ENCODE results near the gene CNTNAP2. TPM values are rescaled to one million over a fixed set of nuclear protein-coding genes. Genes with fewer than 3 reads are reported as not detected.

Gene CNTNAP2
- total and polyA plus RNA-seq, 2 of the 13 experiments (the other 11 are each of a cell fraction or from before 2014, with no cell fraction given) = 0.40 to 0.42 TPM

- ChIA-PET POLR2A (no interaction called here), CTCF (ENCODE audit: low intra/inter-chr PET ratio, low total read pairs) (no interaction called here)
- BruUV-seq (replicated peaks) = no TSS peak
- Histone ChIP-seq H3K27ac (ENCODE audit: extremely low read length, insufficient read depth, low read length) (no peak overlapping the region), H4K20me1 (ENCODE audit: insufficient read depth, low read length) (no peaks in the 10 kb centered on the region), H3K9me3 (ENCODE audit: low read length) (peaks cover 48% of the 10 kb centered on the region), H3K4me1 (ENCODE audit: insufficient read depth, low read length) (no peaks in the 10 kb centered on the region), H3K4me3 (replicated peaks in 1 of 3; ENCODE audit: insufficient read depth in 1 of 3, low read depth in 2 of 3, low read length in 3 of 3) (no peak overlapping the region), H3K4me2 (ENCODE audit: low read depth, low read length) (no peak overlapping the region), H2AFZ (ENCODE audit: low read length) (no peak overlapping the region), H3K79me2 (ENCODE audit: insufficient read depth, low read length) (no peaks in the 10 kb centered on the region), H3K36me3 (replicated peaks in 1 of 2; ENCODE audit: control insufficient read depth in 1 of 2, insufficient read depth in 2 of 2, low read length in 2 of 2) (no peaks in the 10 kb centered on the region), H3K9ac (ENCODE audit: insufficient read depth, low read depth, low read length) (no peak overlapping the region), H3K27me3 (ENCODE audit: control insufficient read depth in 1 of 2, insufficient read depth in 2 of 2, low read length in 2 of 2) (no peaks in the 10 kb centered on the region)
- in situ Hi-C loops (cut with HindIII; ENCODE audit: extremely low pct_ligation_motif_present, low pct_unique_long_range_greater_than_20kb) (no loop called here), intact Hi-C loops (cut with micrococcal nuclease; ENCODE audit: unreplicated experiment) (no loop called here)
- ATAC-seq = no peak
- no peak for FAIRE-seq
- WGBS (ENCODE audit: low lambda C conversion rate) = 7% methylated on average over 1 of the region's 1 CpG
- TF ChIP-seq ZFX (CRISPR knock-in tag; IDR thresholded peaks at IDR 0.05; ENCODE audit: low read depth) (no peak), JUNB (CRISPR knock-in tag; IDR thresholded peaks at IDR 0.05; ENCODE audit: borderline replicate concordance) (no peak), SRY (CRISPR knock-in tag; IDR thresholded peaks at IDR 0.05) (no peak), MIER2 (CRISPR knock-in tag; IDR thresholded peaks at IDR 0.05) (no peak), TRAFD1 (CRISPR knock-in tag; IDR thresholded peaks at IDR 0.05; ENCODE audit: borderline replicate concordance) (no peak), ZNF17 (CRISPR knock-in tag; IDR thresholded peaks at IDR 0.05) (no peak), IKZF4 (CRISPR knock-in tag; IDR thresholded peaks at IDR 0.05; ENCODE audit: borderline replicate concordance, low read depth, not compliant biosample characterization) (no peak), SSRP1 (CRISPR knock-in tag; IDR thresholded peaks at IDR 0.05) (no peak), AGO1 (IDR thresholded peaks at IDR 0.05; ENCODE audit: low read depth, low read length, poor library complexity, severe bottlenecking) (no peak), SMARCE1 (IDR thresholded peaks at IDR 0.05; ENCODE audit: borderline replicate concordance) (no peak), AKNA (CRISPR knock-in tag; IDR thresholded peaks at IDR 0.05; ENCODE audit: borderline replicate concordance) (no peak), MYPOP (CRISPR knock-in tag; IDR thresholded peaks at IDR 0.05) (no peak), SMAD1 (CRISPR knock-in tag; IDR thresholded peaks at IDR 0.05; ENCODE audit: borderline replicate concordance, low read depth) (no peak)
- no peak for DNase-seq (ENCODE audit: low spot score)
Measured at GRCh38 chr7:146223851-146224250, 107.2 kb downstream of the CNTNAP2 start.
